NCI-H82 (cell line): ENCODE results near the gene FOXRED2.

Experiments used
- DNase-seq: peaks from one replicate; lab custom pipeline; 2025; lab: John Stamatoyannopoulos, UW

Gene FOXRED2

GRCh38 chr22:36514766-36515165, 7.9 kb upstream of the FOXRED2 start:
- DNase-seq, result no peak

- no peak for DNase-seq
These were observed 6.2 kb upstream of the FOXRED2 start for GRCh38 chr22:36512991-36513390.

- no peak for DNase-seq
These were observed 5.5 kb upstream of the FOXRED2 start for GRCh38 chr22:36512333-36512732.

GRCh38 chr22:36510966-36511881, 4.4 kb upstream of the FOXRED2 start:
- peak; percentile 67 for DNase-seq

GRCh38 chr22:36510384-36510783, 3.5 kb upstream of the FOXRED2 start:
- DNase-seq, result no peak

DNA sequence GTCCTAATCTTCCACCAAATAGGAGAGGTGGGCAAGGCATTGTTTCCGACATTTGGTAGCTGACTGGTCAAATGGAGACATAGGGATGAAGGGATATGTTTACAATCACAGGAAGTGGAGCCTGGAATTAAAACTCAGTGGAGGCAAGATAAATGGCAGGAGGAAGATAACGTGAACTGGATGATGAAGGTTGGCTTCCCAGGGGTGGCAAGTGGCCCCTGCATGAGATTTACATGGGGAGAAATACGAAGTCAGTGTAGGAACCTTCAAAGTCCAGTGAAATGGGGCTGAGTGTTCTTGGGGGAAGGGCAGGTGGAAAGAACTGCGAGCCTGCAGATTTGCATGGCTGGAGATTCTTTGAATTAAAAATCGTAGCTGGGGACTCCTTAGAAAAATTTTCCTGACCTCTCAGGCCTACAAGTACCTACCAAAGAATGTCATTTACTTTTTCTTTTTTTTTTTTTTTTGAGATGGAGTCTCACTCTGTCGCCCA, 724 bp upstream of the FOXRED2 start:
- DNase-seq, result no peak

DNA sequence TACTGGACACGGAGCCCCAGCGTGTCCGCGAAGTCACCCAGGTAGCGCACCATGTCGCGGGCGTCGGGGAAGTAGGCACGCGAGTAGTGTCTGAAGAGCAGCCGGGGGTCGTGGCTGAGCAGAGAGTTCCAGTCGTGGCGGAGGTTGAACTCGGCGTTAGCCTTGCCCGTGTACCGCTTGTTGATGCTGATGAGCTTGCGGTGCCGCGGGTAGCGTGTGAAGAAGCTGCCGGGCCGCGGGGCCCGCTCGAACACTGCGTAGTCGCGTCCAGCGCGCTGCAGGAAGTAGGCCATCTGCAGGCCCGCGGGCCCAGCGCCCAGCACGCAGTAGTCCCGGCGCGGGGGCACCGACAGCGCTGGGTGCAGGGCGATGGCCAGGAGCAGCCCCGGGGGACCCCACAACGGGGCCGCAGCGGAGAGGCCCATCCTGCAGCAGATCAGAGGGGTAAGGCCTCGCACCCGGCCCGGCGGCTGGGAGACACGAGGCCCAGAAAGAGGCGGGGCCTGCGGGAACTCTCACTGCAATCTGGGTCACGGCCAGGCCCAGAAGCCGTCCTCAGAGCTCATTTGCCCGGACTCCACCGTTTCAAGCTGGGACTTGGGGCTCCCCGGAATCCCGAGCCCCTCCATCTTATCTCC, 723 bp downstream of the FOXRED2 start:
- DNase-seq, result no peak

GRCh38 chr22:36497910-36498665, 8.8 kb downstream of the FOXRED2 start:
- DNase-seq, result no peak

- no peak for DNase-seq
These were observed 13.1 kb downstream of the FOXRED2 start for GRCh38 chr22:36493690-36494110.

DNA sequence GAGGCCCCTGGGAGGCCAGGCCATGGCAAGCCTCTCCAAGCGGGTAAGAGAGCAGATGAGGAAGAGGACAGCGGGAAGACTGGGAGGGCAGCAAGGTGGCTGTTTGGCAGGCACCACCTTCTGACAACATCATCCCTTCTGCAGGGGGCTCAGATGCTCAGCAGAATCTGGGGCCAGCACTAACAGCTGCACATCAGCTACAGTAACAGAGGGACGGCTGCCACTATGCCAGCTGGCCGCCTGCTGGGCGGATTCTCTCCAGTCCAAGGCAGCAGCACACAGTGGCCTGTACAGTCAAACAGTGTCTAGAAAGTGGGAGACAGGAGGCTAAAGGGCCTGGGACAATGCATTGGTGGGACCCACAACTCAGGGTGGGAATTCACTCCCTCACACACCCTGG, 14.7 kb downstream of the FOXRED2 start:
- DNase-seq, result no peak

- DNase-seq, result no peak
These were observed 15.7 kb downstream of the FOXRED2 start for GRCh38 chr22:36491155-36491554.

DNA sequence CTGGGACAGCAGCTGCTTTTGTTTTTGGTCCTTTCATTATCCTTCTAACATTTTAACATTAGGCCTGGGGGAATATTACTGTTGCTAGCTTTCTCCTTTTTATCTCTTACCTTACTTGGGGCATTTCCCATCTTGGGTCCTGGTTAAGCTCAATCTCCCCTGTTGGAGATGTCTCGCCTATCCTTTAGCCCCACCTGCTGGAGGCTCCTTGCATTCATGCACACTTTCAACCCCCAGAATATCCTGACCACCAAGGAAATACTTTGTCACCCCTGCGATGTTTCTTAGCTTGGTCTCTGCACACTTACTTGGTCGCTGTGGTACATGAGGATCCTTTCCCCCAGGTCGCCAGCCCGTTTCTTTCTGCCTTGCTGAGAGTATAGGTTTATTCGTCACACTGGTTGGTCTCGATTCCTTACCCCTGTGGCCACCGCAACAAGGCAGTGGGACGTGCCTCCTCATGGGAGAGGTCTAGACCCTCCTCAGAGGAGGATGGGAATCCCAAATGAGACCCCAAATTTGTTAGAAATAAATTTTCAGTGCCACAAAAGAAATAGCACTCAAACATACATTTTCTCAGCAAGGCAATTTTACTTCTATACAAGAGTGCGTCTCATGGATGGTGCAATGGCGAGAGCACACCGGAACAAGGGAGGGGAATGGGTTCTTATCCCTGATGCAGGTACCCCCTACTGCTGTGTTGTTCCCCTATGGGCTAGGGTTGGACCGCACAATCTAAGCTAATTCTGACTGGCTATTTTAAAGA, 20.0 kb downstream of the FOXRED2 start:
- peak; percentile 66 for DNase-seq

DNA sequence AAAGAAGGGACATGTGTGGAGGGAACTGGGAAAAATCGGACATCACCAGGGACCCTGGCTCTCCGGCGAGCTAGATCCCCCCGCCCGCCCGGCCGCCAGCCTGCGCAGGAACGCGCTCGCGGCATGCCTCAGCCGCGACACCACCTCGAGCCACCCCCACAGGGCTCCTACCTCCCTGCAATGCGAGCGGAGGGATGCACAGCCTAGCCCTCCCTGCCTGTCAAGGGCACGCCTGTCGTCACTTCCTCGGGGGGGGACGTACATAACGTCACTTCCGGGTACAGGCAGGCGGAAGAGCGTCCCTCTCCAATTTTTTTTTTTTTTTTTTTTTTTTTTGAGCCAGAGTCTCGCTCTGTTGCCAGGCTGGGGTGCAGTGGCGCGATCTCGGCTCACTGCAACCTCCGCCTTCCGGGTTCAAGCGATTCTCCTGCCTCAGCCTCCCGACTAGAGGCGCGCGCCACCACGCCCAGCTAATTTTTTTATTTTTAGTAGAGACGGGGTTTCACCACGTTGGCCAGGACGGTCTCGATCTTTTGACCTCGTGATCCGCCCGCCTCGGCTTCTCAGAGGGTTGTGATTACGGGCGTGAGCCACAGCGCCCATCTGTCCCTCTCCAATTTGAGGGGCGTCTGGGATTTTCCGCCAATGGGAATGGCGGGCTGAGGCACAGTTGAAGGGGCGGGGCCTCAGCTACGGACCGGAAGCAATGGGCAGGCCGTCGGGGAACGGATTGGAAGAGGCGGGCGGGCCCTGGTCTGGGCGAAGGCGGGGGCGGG, 25.3 kb downstream of the FOXRED2 start, which contains the start of gene TXN2:
TXN2 (minus strand) TSS at position 248 of the 776 bp plus-strand sequence. CDS start 803 bp downstream, outside the sequence.
- DNase-seq, result peak; percentile 98

- no peak for DNase-seq
These were observed 25.9 kb downstream of the FOXRED2 start for GRCh38 chr22:36480941-36481392.

DNA sequence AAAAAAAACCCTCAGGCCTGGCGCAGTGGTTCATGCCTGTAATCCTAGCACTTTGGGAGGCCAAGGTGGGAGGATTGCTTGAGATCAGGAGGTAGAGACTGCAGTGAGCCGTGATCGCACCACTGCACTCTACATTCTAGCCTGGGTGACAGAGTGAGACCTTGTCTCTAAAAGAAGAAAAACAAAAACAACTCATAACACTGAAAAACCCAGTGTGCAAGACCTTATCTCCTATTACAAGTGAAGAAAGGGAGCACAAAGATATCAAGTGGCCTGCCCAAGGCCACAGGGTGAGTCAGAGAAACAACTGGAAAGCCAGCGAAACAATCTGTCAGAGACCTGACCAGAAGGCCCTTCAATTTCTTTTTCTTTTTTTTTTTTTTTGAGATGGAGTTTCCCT, 27.9 kb downstream of the FOXRED2 start:
- DNase-seq, result no peak

DNA sequence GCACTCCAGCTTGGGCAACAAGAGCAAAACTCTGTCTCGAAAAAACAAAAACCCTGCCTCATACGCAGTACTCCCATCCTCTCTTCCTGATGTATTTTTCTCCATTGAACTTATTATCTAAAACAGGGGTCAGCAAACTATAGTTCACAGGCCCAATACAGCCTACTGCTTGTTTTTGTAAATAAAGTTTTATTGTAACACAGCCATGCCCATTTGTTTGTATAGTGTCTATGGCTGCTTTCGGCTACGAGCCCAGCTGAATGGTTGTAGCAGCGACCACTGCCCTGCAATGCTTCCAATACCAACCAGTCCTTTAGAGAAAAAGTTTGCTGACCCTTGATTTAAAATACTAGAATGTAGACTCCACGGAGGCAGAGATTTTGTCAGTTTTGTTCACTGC, 31.5 kb downstream of the FOXRED2 start:
- no peak for DNase-seq

GRCh38 chr22:36472689-36473088, 34.2 kb downstream of the FOXRED2 start:
- DNase-seq, result no peak

- DNase-seq, result no peak
These were observed 35.5 kb downstream of the FOXRED2 start for GRCh38 chr22:36471341-36471821.

DNA sequence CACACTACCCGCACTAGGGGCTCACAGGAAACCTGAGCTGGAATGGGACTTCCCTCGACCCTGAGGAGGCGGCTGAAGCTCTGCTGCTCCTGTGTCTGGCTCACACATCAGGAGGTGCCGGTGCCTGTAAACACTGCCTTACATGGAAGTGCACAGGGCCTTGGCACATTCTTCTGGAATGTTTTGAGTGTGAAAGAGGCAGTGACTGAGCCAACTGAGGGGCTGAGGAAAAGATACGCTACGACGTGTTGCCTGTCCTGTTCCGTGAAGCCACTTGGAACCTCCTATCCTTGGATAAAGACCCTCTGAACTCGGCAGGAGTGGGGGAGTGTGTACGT, 35.9 kb downstream of the FOXRED2 start:
- DNase-seq, result no peak

- DNase-seq, result peak; percentile 82
These were observed 36.5 kb downstream of the FOXRED2 start for GRCh38 chr22:36470162-36470993.
